ENCODE measurements around the gene THAP10. TPM values are rescaled to one million over a fixed set of nuclear protein-coding genes. Genes with fewer than 3 reads are reported as not detected.

Gene THAP10
- total RNA-seq, 1 donor = 7.9 TPM

DNA sequence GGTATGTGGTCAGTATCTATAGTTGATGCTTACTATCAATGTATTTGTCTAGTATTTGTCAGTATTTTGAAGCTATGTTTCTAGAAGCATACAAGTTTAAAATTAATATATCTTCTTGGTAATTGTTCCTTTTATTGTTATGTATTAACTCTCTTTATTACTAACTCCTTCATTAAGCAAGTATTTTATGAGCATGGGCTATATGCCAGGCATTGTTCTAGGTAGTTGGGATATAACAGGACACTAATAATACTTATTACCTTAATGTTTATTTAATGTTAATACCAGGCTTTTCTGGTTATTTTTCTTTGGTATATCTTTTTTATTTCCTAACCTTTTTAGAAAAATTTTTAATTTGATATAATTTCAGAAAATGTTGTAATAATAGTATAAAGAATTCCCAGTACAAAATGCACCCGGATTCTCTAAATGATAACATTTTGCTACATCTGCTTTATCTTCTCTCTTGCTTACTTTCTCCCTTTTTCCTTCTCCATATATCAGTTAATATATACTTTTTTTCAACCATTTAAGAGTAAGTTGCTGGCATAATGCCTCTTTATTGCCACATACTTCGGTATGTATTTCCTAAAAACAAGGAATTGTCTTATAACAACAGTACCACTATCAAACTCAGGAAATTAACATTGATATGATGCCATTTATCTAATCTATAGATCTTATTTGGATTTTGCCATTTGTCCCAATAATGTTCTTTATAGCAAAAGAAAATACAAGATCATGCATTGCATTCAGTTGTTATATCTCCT is 31.3 kb upstream of the THAP10 start:
- DNase-seq (ENCODE audit: low read depth) = peak; percentile 51
- no peak overlapping the region for H3K4me3 ChIP-seq (ENCODE audit: low read depth, low read length)
- TF ChIP-seq, protein P1, sequence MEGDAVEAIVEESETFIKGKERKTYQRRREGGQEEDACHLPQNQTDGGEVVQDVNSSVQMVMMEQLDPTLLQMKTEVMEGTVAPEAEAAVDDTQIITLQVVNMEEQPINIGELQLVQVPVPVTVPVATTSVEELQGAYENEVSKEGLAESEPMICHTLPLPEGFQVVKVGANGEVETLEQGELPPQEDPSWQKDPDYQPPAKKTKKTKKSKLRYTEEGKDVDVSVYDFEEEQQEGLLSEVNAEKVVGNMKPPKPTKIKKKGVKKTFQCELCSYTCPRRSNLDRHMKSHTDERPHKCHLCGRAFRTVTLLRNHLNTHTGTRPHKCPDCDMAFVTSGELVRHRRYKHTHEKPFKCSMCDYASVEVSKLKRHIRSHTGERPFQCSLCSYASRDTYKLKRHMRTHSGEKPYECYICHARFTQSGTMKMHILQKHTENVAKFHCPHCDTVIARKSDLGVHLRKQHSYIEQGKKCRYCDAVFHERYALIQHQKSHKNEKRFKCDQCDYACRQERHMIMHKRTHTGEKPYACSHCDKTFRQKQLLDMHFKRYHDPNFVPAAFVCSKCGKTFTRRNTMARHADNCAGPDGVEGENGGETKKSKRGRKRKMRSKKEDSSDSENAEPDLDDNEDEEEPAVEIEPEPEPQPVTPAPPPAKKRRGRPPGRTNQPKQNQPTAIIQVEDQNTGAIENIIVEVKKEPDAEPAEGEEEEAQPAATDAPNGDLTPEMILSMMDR (IDR thresholded peaks at IDR 0.05; ENCODE audit: insufficient read depth, low read length) = no peak

DNA sequence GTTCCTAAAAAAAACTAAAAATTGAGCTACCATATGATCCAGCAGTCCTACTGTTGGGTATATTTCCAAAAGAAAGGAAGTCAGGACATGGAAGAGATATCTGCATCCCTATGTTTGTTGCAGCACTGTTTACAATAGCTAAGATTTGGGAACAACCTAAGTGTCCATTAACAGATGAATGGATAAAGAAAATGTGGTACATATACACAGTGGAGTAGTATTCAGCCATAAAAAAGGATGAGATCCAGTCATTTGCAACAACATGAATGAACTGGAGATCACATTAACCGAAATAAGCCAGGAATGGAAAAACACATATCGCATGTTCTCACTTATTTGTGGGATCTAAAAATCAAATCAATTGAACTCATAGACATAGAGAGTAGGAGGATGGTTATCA is 29.9 kb upstream of the THAP10 start:
- DNase-seq (ENCODE audit: low read depth) = no peak
- no peak overlapping the region for H3K4me3 ChIP-seq (ENCODE audit: low read depth, low read length)
- TF ChIP-seq, protein P1 (IDR thresholded peaks at IDR 0.05; ENCODE audit: insufficient read depth, low read length) = no peak

DNA sequence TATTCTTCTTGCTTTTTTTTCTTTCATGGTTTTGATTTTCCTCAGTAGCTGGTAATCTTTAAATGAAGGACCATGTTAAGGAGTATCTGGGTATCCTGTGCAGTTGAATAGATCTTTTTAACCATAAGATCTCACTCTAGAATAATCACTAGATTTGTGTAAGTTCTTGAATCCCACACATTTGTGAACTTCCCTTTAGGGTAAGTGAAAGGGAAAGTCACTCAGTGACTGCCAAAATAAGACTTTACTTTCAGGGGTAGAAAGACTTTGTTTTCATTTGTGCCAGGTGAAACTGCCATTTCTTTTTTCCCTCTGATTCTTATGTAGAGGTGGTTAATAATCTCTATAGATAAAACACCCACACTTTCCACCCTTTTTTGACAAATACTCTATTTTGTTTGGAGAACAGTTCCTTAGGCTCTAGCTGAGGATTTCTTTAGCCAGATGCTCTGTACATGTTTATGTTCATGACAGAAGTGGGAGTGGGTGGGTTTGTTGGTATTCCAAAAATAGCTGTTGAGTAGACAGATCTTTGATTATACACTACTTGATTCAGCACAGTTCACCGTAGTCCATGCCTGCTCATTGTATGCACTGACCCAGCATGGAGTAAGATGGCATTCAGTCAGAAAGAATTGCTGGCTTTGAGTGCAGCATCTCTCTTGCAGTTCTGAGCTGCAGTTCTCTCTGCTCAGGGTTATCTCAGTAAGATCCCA is 28.9 kb upstream of the THAP10 start:
- peak; percentile 59 for DNase-seq (ENCODE audit: low read depth)
- TF ChIP-seq, protein P1 (IDR thresholded peaks at IDR 0.05; ENCODE audit: insufficient read depth, low read length) = no peak
- H3K4me3 ChIP-seq (ENCODE audit: low read depth, low read length) = no peak overlapping the region

DNA sequence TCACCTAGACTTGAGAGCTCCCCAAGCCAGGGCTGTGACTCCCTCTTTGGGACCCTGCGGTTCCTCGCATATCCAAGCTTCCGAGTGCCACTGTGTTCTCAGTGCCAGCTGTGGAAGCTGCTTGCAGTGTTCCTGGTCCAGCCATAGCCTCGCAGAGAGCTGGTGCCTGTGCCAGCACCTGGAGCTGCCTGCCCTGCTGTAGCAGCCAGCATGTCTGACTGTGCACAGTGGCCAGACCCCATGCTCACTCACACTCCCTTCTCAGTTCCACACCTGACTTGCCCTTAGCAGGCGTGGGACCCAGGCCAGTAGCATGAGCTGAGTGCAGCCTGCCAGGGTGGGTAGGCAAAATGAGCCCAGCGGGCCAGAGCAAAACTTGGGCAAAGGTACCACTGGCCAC is 25.7 kb upstream of the THAP10 start:
- TF ChIP-seq, protein P1 (IDR thresholded peaks at IDR 0.05; ENCODE audit: insufficient read depth, low read length) = no peak
- no peak overlapping the region for H3K4me3 ChIP-seq (ENCODE audit: low read depth, low read length)
- no peak for DNase-seq (ENCODE audit: low read depth)

DNA sequence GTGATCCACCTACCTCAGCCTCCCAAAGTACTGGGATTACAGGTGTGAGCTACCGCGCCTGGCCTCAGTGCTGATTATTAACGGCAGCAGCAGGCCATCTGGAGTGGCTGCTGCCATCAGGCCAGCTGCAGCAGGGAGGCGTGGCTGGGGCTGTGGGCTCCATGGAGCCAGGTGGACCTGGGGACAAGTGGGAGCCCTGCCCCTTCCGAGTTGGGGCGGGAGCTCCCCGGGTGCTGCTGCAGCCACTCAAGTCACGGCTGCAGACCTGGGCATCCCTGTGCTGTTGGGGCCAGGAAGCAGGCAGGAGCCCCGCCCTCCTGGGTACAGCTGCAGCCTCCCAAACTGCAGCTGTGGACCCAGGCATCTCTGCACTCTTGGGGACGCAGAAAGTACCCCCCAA is 24.3 kb upstream of the THAP10 start:
- TF ChIP-seq, protein P1 (IDR thresholded peaks at IDR 0.05; ENCODE audit: insufficient read depth, low read length) = no peak
- no peak for DNase-seq (ENCODE audit: low read depth)

DNA sequence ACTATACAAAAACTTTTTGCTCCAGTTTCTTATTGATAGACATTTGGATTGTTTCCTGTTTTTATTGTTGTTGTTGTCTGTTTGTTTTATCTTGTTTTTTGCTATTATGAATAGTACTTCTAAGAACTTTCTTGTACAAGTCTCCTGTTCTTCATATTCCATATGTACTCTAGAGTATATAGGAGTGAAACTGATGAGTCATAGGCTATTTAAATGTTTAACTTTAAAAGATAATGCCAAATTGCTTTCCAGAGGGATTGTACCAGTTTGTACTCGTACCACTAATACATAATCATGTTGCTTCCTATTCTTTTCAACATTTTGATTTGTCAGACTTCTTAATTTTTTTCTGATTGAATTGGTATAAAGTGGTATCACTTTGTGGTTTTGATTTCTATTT is 20.0 kb upstream of the THAP10 start:
- TF ChIP-seq, protein P1 (IDR thresholded peaks at IDR 0.05; ENCODE audit: insufficient read depth, low read length) = no peak
- no peak for DNase-seq (ENCODE audit: low read depth)
- H3K4me3 ChIP-seq (ENCODE audit: low read depth, low read length) = no peak overlapping the region

More for the DNA sequence above, 24.3 kb upstream of the THAP10 start:
- H3K4me3 ChIP-seq (ENCODE audit: low read depth, low read length) = no peak overlapping the region
